DLD1 (cell line): Measurements from ENCODE around the gene RNF11.
"Not testable (repeated sequence)": the region's sequence is repeated elsewhere in the genome, so short reads cannot be mapped to it uniquely, and the experiment has no call there.

Source experiments
- in situ Hi-C: cut with HindIII; loops from 2 replicates; pipeline ENCODE4 v1.10.0; 2017; ENCODE audit warnings: low sequenced_read_pairs

RNF11 gene

DNA sequence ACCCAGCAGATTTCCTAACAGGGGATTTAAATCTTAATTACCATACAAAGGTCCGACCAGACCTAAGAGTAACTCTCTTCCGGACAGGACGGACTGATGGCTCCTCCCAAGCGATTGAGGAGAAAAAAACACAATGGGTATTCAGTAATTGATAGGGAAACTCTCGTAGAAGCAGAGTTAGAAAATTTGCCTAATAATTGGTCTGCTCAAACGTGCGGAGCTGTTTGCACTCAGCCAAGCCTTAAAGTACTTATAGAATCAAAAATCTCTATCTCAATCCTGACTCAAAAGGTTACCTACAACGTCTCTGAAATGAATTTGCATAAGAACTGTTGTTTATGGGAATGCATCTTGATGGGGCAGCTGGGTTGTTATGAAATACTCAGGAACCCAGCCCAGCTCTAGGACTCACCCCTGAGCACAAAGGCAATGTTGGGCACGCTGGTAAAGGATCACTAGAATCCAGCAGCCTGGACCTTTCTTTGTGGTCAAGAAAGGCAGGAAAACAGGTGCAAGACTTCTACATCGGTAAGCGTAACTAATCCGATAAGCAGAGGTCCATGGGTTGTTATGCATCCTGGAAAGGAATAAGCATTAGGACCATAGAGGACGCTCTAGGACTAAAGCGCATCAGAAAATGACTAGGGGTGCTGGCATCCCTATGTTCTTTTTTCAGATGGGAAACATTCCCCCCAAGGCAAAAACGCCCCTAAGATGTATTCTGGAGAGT lies 8.7 kb upstream of the RNF11 start:
- in situ Hi-C loops = not testable (repeated sequence)

DNA sequence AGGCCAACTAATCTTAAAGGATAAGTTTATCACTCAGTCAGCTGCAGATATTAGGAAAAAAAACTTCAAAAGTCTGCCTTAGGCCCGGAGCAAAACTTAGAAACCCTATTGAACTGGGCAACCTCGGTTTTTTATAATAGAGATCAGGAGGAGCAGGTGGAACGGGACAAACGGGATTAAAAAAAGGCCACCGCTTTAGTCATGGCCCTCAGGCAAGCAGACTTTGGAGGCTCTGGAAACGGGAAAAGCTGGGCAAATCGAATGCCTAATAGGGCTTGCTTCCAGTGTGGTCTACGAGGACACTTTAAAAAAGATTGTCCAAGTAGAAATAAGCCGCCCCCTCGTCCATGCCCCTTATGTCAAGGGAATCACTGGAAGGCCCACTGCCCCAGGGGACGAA lies 7.6 kb upstream of the RNF11 start:
- in situ Hi-C loops = not testable (repeated sequence)

DNA sequence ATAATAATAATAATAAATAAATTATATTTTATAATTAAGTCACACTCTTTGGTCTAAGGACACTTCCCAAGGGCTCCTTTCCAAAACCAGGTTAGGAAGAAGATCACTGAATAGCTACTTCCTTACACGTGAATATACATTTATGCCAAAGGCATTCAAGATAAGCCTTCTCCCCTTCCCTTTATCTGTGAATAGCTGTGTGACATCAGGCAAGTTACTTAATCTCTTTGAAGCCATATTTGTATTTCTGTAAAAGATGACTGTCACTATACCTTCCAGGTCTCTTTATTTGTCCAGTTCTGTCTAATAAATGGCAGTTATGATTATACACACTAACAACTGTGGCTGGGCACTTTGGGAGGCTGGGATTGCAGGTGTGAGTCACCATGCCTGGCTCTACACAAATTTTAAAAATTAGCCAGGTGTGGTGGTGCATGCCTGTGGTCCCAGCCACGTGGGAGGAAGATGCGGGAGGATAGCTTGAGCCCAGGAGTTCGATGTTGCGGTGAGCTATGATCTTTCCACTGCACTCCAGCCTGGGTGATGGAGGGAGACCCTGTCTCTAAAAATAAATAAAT lies 5.5 kb upstream of the RNF11 start:
- in situ Hi-C loops = no loop called here

DNA sequence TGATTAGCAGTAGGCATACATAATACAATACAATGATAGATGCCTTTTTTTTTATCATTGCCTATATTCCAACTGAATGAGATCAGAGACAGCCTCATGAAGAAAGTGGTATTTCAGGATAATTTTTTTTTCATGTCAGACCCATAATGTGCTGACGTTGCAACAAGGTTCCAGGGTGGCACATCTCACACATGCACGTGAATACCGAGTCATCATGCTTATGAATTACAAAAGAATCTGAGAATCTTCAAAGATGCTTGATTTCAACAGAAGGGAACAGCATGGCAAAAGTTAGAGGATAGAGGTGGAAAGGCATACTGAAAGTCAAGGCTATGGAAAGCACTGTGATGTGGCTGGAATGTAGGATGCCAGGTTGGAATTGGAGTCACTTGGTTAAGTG lies 5.0 kb upstream of the RNF11 start:
- in situ Hi-C loops = no loop called here

DNA sequence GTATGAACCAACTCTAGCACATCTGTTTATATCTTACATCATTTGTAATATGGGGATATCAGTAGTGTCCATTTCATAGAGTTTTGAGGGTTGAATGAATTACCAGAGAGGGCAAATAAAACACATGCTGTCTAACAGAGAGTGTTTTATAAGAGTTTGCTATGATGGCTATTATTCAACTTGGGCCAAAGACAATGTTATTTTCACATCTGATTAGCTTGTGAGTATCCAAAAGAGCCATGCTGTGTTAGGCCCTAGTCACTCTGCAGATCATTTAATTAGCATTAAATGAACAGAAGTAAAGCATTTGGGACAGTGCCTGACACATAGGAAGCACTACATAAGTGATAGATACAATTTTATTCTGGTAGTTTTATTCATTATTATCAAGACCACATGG lies 4.2 kb upstream of the RNF11 start:
- in situ Hi-C loops = no loop called here

DNA sequence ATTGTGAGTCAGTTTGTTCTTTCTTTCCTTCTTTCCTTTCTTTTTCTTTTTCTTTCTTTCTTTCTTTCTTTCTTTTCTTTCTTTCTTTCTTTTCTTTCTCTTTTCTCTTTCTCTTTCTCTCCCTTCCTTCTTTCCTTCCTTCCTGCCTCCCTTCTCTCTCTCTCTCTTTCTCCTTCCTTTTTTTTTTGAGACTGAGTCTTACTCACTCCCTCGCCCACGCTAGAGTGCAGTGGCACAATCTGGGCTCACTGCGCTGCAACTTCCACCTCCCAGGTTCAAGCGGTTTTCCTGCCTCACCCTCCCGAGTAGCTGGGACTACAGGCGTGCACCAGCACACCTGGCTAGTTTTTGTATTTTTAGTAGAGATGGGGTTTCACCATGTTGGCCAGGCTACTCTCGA lies 1.8 kb upstream of the RNF11 start:
- in situ Hi-C loops = not testable (repeated sequence)

DNA sequence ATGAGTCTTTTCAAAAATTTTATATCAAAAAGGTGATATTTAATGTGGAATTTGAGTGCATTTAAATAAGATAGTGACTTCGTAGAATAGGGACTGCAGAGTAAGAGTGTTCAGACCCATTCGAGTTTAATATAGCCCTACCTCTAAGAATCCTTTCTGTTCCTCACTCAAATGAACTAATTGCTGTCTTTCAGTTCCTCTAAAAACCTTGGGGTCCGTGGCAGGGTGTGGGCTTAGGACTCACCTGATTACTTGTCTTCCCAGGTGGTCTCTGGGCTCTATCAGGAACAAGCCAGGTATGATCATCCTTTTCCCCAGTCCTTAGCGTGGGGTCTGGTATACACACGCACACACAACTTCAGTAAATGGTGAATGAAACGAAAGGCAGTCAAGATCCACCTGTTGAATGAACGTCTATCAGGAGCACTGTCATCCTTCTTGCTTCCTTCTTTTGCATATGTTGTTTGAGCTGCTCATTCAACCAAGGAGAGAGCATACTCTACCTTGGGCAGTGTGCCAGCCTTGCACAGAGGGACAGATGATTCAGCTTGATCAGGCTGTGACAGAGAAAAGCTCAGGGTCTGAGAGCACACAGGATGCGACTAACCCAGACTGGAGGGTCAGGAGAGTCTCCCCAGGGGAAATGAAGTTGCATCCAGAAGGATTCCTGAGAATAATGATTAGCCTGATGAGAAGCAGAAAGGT lies 1.2 kb upstream of the RNF11 start:
- in situ Hi-C loops = no loop called here

DNA sequence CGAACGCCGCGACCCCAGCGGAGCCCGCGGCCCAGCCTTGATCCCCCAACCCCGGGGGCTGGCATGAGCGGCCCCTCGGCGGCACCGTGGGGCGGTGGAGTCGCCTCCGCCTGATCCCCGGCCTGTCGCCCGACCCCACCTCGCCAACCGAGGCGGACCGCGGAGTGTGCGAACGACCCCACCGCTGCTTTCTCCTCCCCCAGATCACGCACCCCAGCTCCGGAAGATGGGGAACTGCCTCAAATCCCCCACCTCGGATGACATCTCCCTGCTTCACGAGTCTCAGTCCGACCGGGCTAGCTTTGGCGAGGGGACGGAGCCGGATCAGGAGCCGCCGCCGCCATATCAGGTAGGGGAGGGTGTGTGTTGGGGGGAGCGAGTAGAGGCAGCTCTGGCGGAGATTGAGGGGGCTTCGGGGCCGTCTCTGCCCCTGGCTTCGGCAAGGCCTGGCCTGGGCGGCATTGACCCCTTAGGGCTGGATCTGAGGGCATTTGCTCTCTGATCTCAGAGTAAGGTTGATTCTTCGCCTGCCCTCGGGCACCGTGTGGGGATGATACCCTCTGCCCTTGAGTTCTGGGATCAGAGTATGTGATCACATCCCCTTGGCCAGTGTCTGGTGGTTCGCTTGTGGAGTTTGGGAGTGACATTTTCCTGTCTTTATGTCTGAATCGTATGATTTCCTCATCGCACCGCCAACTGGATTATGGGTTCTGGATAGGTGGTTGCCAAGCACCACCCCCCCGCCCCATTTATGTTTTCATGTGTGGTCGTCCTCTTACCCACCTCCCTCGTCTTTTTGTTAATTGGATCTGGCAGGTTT lies 668 bp downstream of the RNF11 start:
- in situ Hi-C loops = no loop called here

DNA sequence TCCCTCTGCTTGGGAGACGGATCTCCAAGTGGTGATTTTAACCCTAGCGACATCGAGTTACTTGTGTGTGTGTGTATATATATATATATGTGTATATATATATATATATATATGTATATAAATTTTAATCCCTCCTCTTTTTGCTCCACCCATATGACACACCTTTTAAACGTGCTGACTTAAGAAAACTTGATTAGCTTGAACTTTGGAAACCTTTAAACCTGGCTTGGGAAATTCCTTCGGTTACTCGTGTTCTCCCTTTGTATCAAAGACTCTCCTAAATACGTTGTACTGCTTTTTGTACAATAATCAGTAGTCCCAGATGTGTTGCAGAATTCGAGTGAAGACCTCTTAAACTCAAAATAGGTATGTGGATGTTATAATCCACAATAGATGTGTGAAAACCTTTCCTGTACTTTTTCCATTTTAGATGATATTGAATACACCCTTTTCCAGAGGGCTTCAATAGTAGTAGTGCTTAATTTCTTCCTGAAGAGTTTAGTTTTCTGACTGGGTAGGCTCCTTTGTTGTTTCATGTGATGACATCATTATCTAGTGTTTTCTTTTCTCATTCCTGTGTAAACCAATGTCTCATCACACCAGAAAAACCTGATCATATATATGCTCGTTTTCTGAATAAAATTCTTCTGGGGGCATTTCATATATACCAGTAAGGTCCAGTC lies 1.4 kb downstream of the RNF11 start:
- in situ Hi-C loops = no loop called here

DNA sequence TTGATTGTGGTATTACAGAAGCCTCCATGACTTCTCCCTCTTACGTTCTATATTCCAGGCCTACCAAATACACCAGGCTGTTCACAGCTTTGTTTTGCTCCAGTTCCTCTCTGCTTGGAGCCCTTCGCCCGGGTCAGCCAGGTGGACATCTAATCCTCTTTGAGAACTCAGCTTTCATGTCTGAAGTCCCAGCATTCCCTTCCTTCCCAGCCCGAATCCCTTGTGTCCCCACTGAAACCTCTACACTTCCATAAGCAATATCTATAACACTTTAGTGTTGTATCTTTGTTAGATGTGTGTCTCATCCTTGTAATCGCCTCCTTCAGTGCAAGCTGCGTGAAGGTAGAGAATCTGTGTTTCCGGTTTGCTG lies 1.9 kb downstream of the RNF11 start:
- in situ Hi-C loops = no loop called here

DNA sequence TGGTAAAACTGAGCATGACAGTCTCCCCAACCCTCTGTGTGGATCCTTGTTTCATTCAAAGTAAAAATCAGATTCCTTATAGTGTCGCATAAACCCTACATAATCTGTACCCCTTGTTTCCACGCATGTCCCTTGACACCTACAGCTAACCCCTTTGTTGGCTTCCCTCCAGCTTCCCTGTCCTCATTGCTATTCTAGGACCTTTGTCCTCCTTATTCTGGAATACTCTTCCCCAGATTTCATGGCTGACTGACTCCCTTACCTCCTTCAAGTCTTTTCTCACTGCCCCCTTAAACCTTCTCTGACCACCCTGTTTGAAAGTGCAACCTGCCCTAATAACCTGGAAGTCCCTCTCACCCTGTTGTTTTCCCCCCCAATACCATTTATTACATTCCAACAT lies 4.0 kb downstream of the RNF11 start:
- in situ Hi-C loops = no loop called here

DNA sequence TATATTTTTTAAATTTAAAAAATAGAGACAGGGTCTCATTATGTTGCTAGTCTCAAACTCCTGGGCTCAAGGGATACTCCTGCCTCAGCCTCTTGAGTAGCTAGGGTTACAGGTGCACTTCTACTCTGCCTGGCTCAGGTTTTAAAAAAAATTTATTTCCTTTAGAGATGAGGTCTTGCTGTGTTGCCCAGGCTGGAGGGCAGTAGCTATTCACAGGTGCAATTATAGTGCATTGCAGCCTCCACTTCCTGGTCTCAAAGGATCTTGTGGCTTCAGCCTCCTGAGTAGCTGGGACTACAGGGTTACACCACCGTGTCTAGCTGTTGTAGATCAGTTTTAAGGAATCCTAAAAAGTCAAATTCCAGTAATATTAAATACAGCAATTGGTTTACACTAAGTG lies 5.0 kb downstream of the RNF11 start:
- in situ Hi-C loops = no loop called here

DNA sequence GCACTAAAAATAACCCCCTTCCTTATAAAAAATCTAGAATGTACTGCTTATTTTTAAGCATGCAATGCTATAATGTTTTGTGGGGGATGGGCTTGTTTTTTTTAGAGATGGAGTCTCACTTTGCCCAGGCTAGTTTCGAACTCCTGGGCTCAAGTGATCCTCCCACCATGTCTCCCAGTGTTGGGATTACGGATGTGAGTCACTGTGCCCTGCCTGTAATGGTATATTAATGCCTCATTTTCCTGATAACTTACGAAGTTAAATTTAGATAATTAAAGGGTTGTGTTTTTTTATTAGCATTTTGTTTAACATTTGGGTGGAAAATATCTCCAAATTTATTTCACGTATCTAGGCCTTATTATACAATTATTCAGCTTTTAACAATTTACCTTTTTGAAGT lies 6.5 kb downstream of the RNF11 start:
- in situ Hi-C loops = no loop called here

DNA sequence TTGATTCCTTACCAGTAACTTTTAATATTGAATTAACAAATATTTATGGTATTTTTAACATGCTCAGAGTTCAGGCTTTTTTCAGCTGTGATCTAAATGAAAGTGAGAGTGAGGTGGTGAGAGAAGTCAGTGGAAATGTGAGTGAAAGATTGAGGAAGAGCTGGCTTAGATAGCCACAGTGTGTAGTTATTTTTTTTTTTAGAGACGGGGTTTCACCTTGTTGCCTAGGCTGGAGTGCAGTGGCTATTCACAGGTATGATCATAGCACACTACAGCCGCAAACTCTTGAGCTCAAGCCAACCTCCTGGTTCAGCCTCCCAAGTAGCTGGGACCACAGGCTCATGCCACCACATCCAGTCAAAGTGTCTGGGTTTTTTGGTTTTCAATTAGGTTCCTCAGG lies 10.9 kb downstream of the RNF11 start:
- in situ Hi-C loops = no loop called here

DNA sequence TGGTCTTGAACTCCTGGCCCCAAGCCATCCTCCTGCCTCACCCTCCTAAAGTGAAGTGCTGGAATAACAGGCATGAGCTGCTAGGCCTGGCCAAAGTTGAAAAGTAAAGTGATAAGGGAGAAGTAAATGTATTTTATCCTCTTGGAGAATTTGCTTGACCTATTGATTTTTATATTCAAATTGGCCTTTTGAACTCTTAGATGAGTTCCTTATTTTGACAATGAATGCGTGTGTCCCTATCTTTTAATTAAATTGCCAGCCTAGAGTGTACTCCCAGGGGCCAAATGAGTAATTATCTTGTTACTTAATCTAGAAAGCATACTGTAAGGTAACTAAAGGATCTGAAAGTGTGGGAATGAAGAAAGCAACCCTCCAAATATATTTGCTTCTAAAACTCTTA lies 11.4 kb downstream of the RNF11 start:
- in situ Hi-C loops = no loop called here

DNA sequence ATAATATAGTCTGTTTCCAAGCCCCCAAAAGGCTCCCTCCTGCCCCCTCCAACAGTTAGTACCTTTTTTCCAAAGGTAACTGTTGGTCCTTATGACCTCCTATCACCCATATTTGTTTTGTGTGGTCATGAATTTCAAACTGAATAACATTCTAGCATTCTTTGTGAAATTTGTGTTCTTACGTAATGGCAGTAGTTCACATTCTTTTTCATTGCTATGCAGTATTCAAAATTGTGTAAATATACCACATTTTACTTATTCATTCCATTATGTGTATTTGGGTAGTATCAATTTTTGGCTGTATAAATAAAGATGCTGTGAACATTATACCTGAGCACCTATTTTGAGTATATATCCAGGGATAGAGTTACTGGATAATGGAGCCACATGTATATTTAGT lies 13.4 kb downstream of the RNF11 start:
- in situ Hi-C loops = no loop called here

DNA sequence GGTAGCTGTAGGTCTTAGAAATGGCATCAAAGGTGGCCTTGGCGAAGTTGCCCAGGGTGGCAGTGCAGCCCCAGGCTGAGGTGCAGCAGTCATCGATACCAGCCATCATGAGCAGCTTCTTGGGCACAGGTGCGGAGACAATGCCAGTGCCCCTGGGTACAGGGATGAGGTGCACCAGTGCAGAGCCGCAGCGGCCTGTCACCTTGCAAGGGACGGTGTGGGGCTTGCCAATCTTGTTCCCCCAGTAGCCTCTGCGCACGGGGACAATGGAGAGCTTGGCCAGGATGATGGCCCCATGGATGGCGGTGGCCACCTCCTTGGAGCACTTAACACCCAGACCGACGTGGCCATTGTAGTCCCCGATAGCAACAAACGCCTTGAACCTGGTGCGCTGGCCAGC lies 14.7 kb downstream of the RNF11 start:
- in situ Hi-C loops = not testable (repeated sequence)

DNA sequence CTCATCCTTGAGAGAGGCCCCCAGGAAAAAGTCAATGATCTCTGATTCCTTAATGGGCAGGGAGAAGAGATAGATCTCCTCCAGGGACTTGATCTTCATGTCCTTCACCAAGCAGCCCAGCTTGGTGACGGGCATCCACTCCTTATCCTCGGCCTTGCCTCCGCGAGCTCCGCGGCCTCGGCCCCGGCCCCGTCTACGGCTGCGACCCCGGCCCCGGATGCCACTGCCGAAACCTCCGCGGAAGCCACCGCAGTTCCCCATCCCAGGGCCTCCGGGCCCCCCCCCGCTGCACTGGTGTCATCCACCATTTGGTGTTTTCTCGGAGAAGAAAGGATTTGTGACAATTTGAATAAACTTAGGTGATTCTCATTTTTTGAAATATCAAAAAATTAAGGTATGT lies 15.1 kb downstream of the RNF11 start:
- in situ Hi-C loops = not testable (repeated sequence)

DNA sequence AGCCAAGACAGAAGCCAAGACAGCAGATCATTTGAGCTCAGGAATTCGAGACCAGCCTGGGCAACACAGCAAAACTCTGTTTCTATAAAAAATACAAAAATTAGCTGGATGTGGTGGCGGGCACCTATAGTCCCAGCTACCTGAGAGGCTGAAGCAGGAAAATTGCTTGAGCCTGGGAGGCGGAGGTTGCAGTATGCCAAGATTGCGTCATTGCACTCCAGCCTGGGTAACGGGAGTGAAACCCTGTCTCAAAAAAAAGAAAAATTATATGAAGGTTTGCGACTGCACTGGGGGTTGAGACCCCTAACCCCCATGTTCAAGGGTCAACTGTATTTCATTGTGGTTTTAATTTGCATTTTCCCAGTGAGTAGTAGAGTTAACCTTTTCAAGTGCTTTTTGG lies 16.3 kb downstream of the RNF11 start:
- in situ Hi-C loops = no loop called here

DNA sequence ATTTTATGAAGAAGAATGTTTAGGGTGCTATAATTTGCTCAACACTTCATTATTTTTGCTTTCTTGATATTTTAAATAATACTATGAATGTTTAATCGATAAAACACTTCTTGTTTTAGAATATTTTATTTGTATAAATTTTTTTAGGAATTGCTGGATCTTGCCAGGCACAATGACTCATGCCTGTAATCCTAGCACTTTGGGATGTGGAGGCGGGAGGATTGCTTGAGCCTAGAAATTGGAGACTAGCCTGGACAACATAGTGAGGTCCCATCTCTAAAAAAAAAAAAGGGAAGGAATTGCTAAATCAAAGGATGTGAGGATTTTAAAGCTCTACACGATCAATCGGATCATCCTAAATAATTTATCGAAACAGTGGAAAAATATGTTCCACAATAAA lies 17.6 kb downstream of the RNF11 start:
- in situ Hi-C loops = no loop called here

DNA sequence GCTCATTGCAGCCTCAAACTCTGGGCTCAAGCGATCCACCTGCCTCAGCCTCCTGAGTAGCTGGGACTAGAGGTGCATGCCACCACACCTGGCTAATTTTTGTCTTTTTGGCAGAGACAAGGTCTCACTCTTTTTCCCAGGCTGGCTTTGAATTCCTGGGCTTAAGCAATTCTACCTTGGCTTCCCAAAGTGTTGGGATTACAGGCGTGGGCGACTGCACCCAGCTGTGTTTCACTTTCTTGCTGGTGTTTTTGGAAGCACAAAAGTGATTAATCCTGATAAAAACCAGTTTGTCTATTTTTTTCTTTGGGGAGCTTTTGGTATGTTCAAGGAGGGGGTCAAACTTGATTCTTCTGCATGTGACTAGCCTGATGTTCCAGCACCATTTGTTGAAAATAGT lies 19.3 kb downstream of the RNF11 start:
- in situ Hi-C loops = no loop called here
